H1 (cell line): ENCODE results near the gene UGT2B7. TPM values are rescaled to one million over a fixed set of nuclear protein-coding genes. Genes with fewer than 3 reads are reported as not detected.

Source experiments
- CTCF ChIA-PET: fragments of 300-600 bp; sonication (Branson Sonifier 250); formaldehyde crosslinking; loops from one replicate; lab custom pipeline; 2021; ENCODE audit not compliant: partially characterized antibody; lab: Charles Lee
- POLR2A ChIA-PET: fragments of 300-600 bp; sonication (Branson Sonifier 250); formaldehyde crosslinking; loops from one replicate; lab custom pipeline; 2021; ENCODE audit warnings: inconsistent platforms; ENCODE audit not compliant: partially characterized antibody; lab: Charles Lee
- DNase-seq, 2 experiments: peaks; one replicate each; pipeline versions ENCODE4 v3.0.0 to v3.0.0-alpha.2; 2010 to 2022; ENCODE audit warnings: low spot score in 2 of 2, low read depth in 1 of 2, mixed read lengths in 1 of 2
- FAIRE-seq: peaks from 2 replicates; lab custom pipeline; 2011; peaks lifted over from hg19 to GRCh38; lab: Jason Lieb, UNC
- H2AFZ ChIP-seq: 2 replicates; pipeline ENCODE4 v1.8.1; 2012; ENCODE audit warnings: low read length, inconsistent platforms
- H2AK5ac ChIP-seq: 2 replicates; pipeline ENCODE4 v1.6.1; 2013; ENCODE audit warnings: low read depth, low read length
- H2BK120ac ChIP-seq: replicated peaks from 2 replicates; pipeline ENCODE3; 2013; ENCODE audit warnings: low read depth, low read length, inconsistent platforms
- H2BK12ac ChIP-seq: 2 replicates; pipeline ENCODE4 v1.6.1; 2013; ENCODE audit warnings: low read depth, low read length
- H2BK15ac ChIP-seq: 2 replicates; pipeline ENCODE4 v1.6.1; 2013; ENCODE audit warnings: low read length
- H2BK20ac ChIP-seq: 2 replicates; pipeline ENCODE4 v1.6.1; 2013; ENCODE audit warnings: low read length
- H2BK5ac ChIP-seq: 2 replicates; pipeline ENCODE4 v1.6.1; 2013; ENCODE audit warnings: low read depth, low read length
- H3K14ac ChIP-seq: 2 replicates; pipeline ENCODE4 v1.6.1; 2013; ENCODE audit warnings: inconsistent platforms; ENCODE audit not compliant: insufficient read length
- H3K18ac ChIP-seq: 2 replicates; pipeline ENCODE4 v1.6.1; 2013; ENCODE audit warnings: low read length; ENCODE audit errors: extremely low read depth
- H3K23ac ChIP-seq: 2 replicates; pipeline ENCODE4 v1.6.1; 2013; ENCODE audit warnings: inconsistent platforms; ENCODE audit not compliant: insufficient read length
- H3K23me2 ChIP-seq: 2 replicates; pipeline ENCODE4 v1.6.1; 2013; ENCODE audit warnings: low read depth, low read length
- H3K27ac ChIP-seq: 2 replicates; pipeline ENCODE4 v1.6.1; 2011; ENCODE audit warnings: low read depth, low read length, inconsistent platforms
- H3K27me3 ChIP-seq, 4 experiments: replicated peaks in 1 of 4; 1 replicate in 1 of 4; 2 replicates in 3 of 4; pipeline versions ENCODE4 v1.6.1 to v1.8.1; 2011 to 2013; ENCODE audit warnings: low read length in 3 of 4, mild to moderate bottlenecking in 3 of 4, inconsistent platforms in 2 of 4, mixed read lengths in 2 of 4, moderate library complexity in 1 of 4; ENCODE audit not compliant: control insufficient read depth in 3 of 4, insufficient read depth in 3 of 4; ENCODE audit errors: extremely low read depth in 1 of 4
- H3K36me3 ChIP-seq, 4 experiments: 2 replicates each; pipeline versions ENCODE4 v1.6.1 to v1.8.1; 2011 to 2013; ENCODE audit warnings: mild to moderate bottlenecking in 4 of 4, low read length in 3 of 4, moderate library complexity in 2 of 4, control low read depth in 1 of 4, inconsistent platforms in 1 of 4; ENCODE audit not compliant: insufficient read depth in 4 of 4, control insufficient read depth in 2 of 4
- H3K4ac ChIP-seq: replicated peaks from 2 replicates; pipeline ENCODE3; 2013; ENCODE audit warnings: low read length, low read depth, mixed read lengths, inconsistent platforms; ENCODE audit not compliant: insufficient read length
- H3K4me1 ChIP-seq, 4 experiments: replicated peaks in 1 of 4; 1 replicate in 1 of 4; 2 replicates in 3 of 4; pipeline versions ENCODE4 v1.6.1 to v1.8.1; 2011 to 2013; ENCODE audit warnings: low read length in 3 of 4, inconsistent platforms in 2 of 4, mixed read lengths in 1 of 4; ENCODE audit not compliant: insufficient read depth in 4 of 4, control insufficient read depth in 3 of 4
- H3K4me2 ChIP-seq, 2 experiments: 2 replicates each; pipeline versions ENCODE4 v1.6.1 to v1.8.1; 2011 to 2013; ENCODE audit warnings: low read depth in 2 of 2, low read length in 2 of 2, control low read depth in 1 of 2, inconsistent platforms in 1 of 2, mild to moderate bottlenecking in 1 of 2; ENCODE audit not compliant: insufficient read depth in 1 of 2
- H3K4me3 ChIP-seq, 4 experiments: fragments of 200-600, 300-600 bp in 1 of 4; sonication (generic), shearing (Covaris generic), sonication (Bioruptor Twin) in 1 of 4; 2 replicates each; pipeline versions ENCODE4 v1.5.1 to v1.8.1; 2011 to 2016; ENCODE audit warnings: low read length in 4 of 4, low read depth in 3 of 4, control low read depth in 2 of 4, inconsistent platforms in 2 of 4, mild to moderate bottlenecking in 2 of 4, mixed read lengths in 1 of 4, moderate library complexity in 1 of 4; ENCODE audit not compliant: insufficient read depth in 2 of 4; ENCODE audit errors: extremely low read depth in 1 of 4
- H3K56ac ChIP-seq: replicated peaks from 2 replicates; pipeline ENCODE3; 2013; ENCODE audit warnings: low read depth, mild to moderate bottlenecking, mixed read lengths, low read length, inconsistent platforms; ENCODE audit not compliant: insufficient read length
- H3K79me1 ChIP-seq: 2 replicates; pipeline ENCODE4 v1.6.1; 2013; ENCODE audit warnings: low read depth, low read length, control low read depth
- H3K79me2 ChIP-seq, 2 experiments: 2 replicates each; pipeline versions ENCODE4 v1.6.1 to v1.8.1; 2012 to 2013; ENCODE audit warnings: low read length in 2 of 2, mild to moderate bottlenecking in 2 of 2, inconsistent platforms in 1 of 2; ENCODE audit not compliant: insufficient read depth in 2 of 2, control insufficient read depth in 1 of 2
- H3K9ac ChIP-seq, 4 experiments: replicated peaks in 1 of 4; 1 replicate in 1 of 4; 2 replicates in 3 of 4; pipeline versions ENCODE4 v1.6.1 to v1.8.1; 2011 to 2013; ENCODE audit warnings: low read depth in 3 of 4, low read length in 3 of 4, control low read depth in 2 of 4, mild to moderate bottlenecking in 2 of 4, moderate library complexity in 2 of 4, inconsistent platforms in 1 of 4; ENCODE audit errors: extremely low read depth in 1 of 4
- H3K9me3 ChIP-seq, 2 experiments: 2 replicates each; pipeline versions ENCODE4 v1.6.1 to v1.8.1; 2012 to 2013; ENCODE audit warnings: mild to moderate bottlenecking in 2 of 2, moderate library complexity in 2 of 2, control low read depth in 1 of 2, inconsistent platforms in 1 of 2, low read depth in 1 of 2, low read length in 1 of 2, mixed read lengths in 1 of 2; ENCODE audit not compliant: insufficient read depth in 2 of 2
- H4K20me1 ChIP-seq, 2 experiments: replicated peaks in 1 of 2; 2 replicates each; pipeline versions ENCODE3 to v1.8.1; 2011 to 2013; ENCODE audit warnings: inconsistent platforms in 2 of 2, low read length in 2 of 2, mild to moderate bottlenecking in 1 of 2; ENCODE audit not compliant: insufficient read depth in 2 of 2, control insufficient read depth in 1 of 2
- H4K5ac ChIP-seq: 2 replicates; pipeline ENCODE4 v1.6.1; 2013; ENCODE audit warnings: low read length, low read depth, mixed read lengths, inconsistent platforms; ENCODE audit not compliant: insufficient read length
- H4K8ac ChIP-seq: 2 replicates; pipeline ENCODE4 v1.8.0; 2013; ENCODE audit warnings: mild to moderate bottlenecking, moderate library complexity, low read length, inconsistent platforms; ENCODE audit not compliant: insufficient read depth; ENCODE audit errors: extremely low read depth
- H4K91ac ChIP-seq: replicated peaks from 2 replicates; pipeline ENCODE3; 2013; ENCODE audit warnings: low read length, mixed read lengths, inconsistent platforms; ENCODE audit not compliant: insufficient read length
- BACH1 ChIP-seq: IDR thresholded peaks from 2 replicates; pipeline ENCODE4 v1.6.1; 2012; ENCODE audit warnings: low read length, improper control_type of control experiment
- CBX5 ChIP-seq: fragments of 300-800, 300-1000 bp; sonication (generic); IDR thresholded peaks from 2 replicates; pipeline ENCODE4 v1.7.1; 2016; ENCODE audit warnings: antibody characterized with exemption, low read length, low read depth
- CEBPB ChIP-seq: IDR thresholded peaks from 2 replicates; pipeline ENCODE4 v1.6.1; 2012; ENCODE audit warnings: low read depth, low read length
- CHD2 ChIP-seq: IDR thresholded peaks from 2 replicates; pipeline ENCODE4 v1.6.1; 2012; ENCODE audit warnings: low read length, improper control_type of control experiment
- EP300 ChIP-seq, 2 experiments: IDR thresholded peaks; 1 replicate in 1 of 2; 2 replicates in 1 of 2; pipeline ENCODE4 v1.6.1; 2011 to 2012; ENCODE audit warnings: low read depth in 2 of 2, low read length in 2 of 2, mild to moderate bottlenecking in 2 of 2, borderline replicate concordance in 1 of 2, inconsistent platforms in 1 of 2, moderate library complexity in 1 of 2
- KDM4A ChIP-seq: IDR thresholded peaks from one replicate; pipeline ENCODE4 v1.7.1; 2012; ENCODE audit warnings: low read depth, mild to moderate bottlenecking, moderate library complexity, low read length, inconsistent platforms; ENCODE audit not compliant: severe bottlenecking
- MAFK ChIP-seq: IDR thresholded peaks from 2 replicates; pipeline ENCODE4 v1.6.1; 2012; ENCODE audit warnings: low read depth, mild to moderate bottlenecking, improper control_type of control experiment, low read length
- NANOG ChIP-seq: IDR thresholded peaks from 2 replicates; pipeline ENCODE4 v1.6.1; 2011; ENCODE audit warnings: low read length, low read depth, mild to moderate bottlenecking, inconsistent platforms; ENCODE audit not compliant: insufficient read depth, poor library complexity, severe bottlenecking
- RAD21 ChIP-seq, 2 experiments: IDR thresholded peaks in 1 of 2; conservative IDR thresholded peaks in 1 of 2; 2 replicates each; pipeline ENCODE4 v1.6.1; 2011; ENCODE audit warnings: low read depth in 2 of 2, low read length in 2 of 2, improper control_type of control experiment in 1 of 2, inconsistent platforms in 1 of 2, mild to moderate bottlenecking in 1 of 2, moderate library complexity in 1 of 2
- SAP30 ChIP-seq: fragments of 300-600 bp; sonication (generic); IDR thresholded peaks from 2 replicates; pipeline ENCODE4 v1.7.1; 2012; ENCODE audit warnings: low read length, moderate library complexity, mild to moderate bottlenecking, inconsistent platforms; ENCODE audit not compliant: insufficient read depth, insufficient replicate concordance
- SP2 ChIP-seq: IDR thresholded peaks from 2 replicates; pipeline ENCODE4 v1.6.1; 2012; ENCODE audit warnings: mild to moderate bottlenecking, low read length, inconsistent platforms
- SRF ChIP-seq: IDR thresholded peaks from 2 replicates; pipeline ENCODE4 v1.6.1; 2011; ENCODE audit warnings: mild to moderate bottlenecking, low read depth, low read length, moderate library complexity
- YY1 ChIP-seq: IDR thresholded peaks from 2 replicates; pipeline ENCODE4 v1.6.1; 2011; ENCODE audit warnings: low read depth, mild to moderate bottlenecking, low read length
- WGBS, 2 experiments: shearing (Covaris generic) in 1 of 2; methylation state at CpG; one replicate each; pipeline versions ENCODE4 v1.1.6 to v1.1.7; 2013 to 2015; ENCODE audit warnings: low lambda C conversion rate in 2 of 2, mixed read lengths in 2 of 2, inconsistent platforms in 1 of 2, low coverage in 1 of 2, missing lambda C conversion rate in 1 of 2; ENCODE audit not compliant: insufficient replicate concordance in 2 of 2, insufficient coverage in 1 of 2, insufficient read length in 1 of 2; ENCODE audit errors: extremely low coverage in 1 of 2, missing lambda C conversion rate in 1 of 2; 5-methylcytosine and 5-hydroxymethylcytosine counted together
- polyA plus RNA-seq, 7 experiments: library from polyadenylated mRNA; depleted of rRNA in 3 of 7; stranded (reverse) in 5 of 7; unstranded in 2 of 7; fragments of >200 nt in 5 of 7; fragments of 200-250 nt in 2 of 7; gene quantifications; 1 replicate in 5 of 7; 2 replicates in 1 of 7; 4 replicates in 1 of 7; pipeline versions ENCODE4 v1.2.1 to v1.2.3, GENCODE V29; 2011 to 2013; ENCODE audit warnings: missing spikeins in 2 of 7, mixed read lengths in 2 of 7
- total RNA-seq: library from RNA; stranded (reverse); fragmentation: NEBNext Ultra II Directional; extraction: Animal tissue kit (Norgen Biotek cat#: 25700); gene quantifications from 2 replicates; pipeline ENCODE4 v1.2.1, GENCODE V29; 2021

The UGT2B7 gene
- total and polyA plus RNA-seq, 2 of the 8 experiments (the other 6 are each of a cell fraction or from before 2014, with no cell fraction given) = not detected

DNA sequence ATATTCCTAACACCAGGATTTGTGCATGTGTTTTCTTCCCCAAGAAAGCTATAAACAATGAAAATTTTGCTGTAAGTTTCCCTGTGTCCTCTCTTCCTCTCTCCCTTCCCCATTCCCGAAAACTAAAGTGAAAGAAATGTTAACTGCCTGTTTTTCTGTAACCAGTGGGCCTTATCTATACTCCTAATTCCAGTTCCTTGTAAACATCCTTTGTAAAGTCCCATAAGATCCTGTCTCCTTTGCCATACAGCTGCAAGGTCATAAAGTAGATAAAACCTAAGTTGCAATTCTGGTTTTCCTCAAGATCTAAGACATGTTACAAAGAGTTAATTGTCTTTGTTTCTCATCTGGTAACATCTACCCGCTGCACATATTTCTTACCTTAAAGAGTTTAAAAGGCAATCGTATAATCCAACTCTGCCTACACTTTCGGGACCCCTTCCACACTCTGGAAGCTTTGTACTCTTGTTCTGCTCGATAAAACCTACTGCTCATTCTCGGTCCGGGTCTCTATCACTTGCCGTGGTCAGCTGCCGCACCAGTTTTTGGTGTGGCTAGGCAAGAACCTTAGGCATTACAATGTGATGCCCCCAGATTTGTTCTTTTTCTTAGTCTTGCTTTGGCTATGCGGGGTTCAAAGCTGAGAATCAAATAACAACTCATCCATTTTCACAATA, 20.5 kb downstream of the UGT2B7 start:
- no peak overlapping the region for H3K27ac ChIP-seq
- H3K4me1 ChIP-seq = no peaks in the 10 kb centered on the region
- no peak overlapping the region for H2BK120ac ChIP-seq
- no peak overlapping the region for H3K4me3 ChIP-seq
- no peak overlapping the region for H3K9ac ChIP-seq
- no peak overlapping the region for H2BK20ac ChIP-seq
- H3K23me2 ChIP-seq = no peaks in the 10 kb centered on the region
- H3K9me3 ChIP-seq = peaks cover 0 to 7% of the 10 kb centered on the region in 2 experiments; a peak in 1 of 4 replicates
- peak overlapping the region; percentile 58; the same call in 1 of the 2 replicates for H2AFZ ChIP-seq
- H3K56ac ChIP-seq = no peak overlapping the region
- no peak overlapping the region for H4K91ac ChIP-seq
- no peak overlapping the region; the same call in 1 of the 2 replicates for H4K8ac ChIP-seq
- no peak for DNase-seq
- H3K27me3 ChIP-seq = no peaks in the 10 kb centered on the region
- WGBS, 2 experiments = 87% methylated on average over 10 of the region's 10 CpGs; no CpG with 5 or more reads in 1 of the 2 experiments
- no peaks in the 10 kb centered on the region for H3K79me2 ChIP-seq
- H3K18ac ChIP-seq = no peak overlapping the region
- H3K4me2 ChIP-seq = no peak overlapping the region
- H3K4ac ChIP-seq = no peak overlapping the region
- H4K20me1 ChIP-seq = no peaks in the 10 kb centered on the region
- no peak overlapping the region for H2BK12ac ChIP-seq
- H2BK5ac ChIP-seq = no peak overlapping the region
- H4K5ac ChIP-seq = no peak overlapping the region
- no peak for FAIRE-seq
- H2BK15ac ChIP-seq = no peak overlapping the region
- ChIA-PET CTCF (no interaction called here), POLR2A (no interaction called here)
- no peak overlapping the region for H3K23ac ChIP-seq
- H3K79me1 ChIP-seq = no peaks in the 10 kb centered on the region
- no peak overlapping the region for H2AK5ac ChIP-seq
- no peaks in the 10 kb centered on the region; a peak in 1 of 8 replicates for H3K36me3 ChIP-seq
- H3K14ac ChIP-seq = no peak overlapping the region
- TF ChIP-seq CHD2 = no peak
- TF ChIP-seq SP2 = no peak
- TF ChIP-seq NANOG = no peak
- TF ChIP-seq MAFK = no peak
- TF ChIP-seq CBX5 = no peak
- no peak for TF ChIP-seq SAP30
- no peak for TF ChIP-seq CEBPB
- no peak for TF ChIP-seq SRF
- no peak for TF ChIP-seq RAD21 (IDR thresholded peaks at IDR 0.05 in 1 of 2, conservative IDR thresholded peaks at IDR 0.05 in 1 of 2; ENCODE audit: low read depth in 2 of 2, low read length in 2 of 2)
- no peak for TF ChIP-seq KDM4A
- no peak for TF ChIP-seq YY1
- TF ChIP-seq BACH1 = no peak
- TF ChIP-seq EP300 (IDR thresholded peaks at IDR 0.05; ENCODE audit: borderline replicate concordance in 1 of 2, low read depth in 2 of 2, low read length in 2 of 2) = no peak
